Activated CD4-positive, alpha-beta T cell treated with anti-CD3 and anti-CD28 coated beads for 24 hours (primary cell): Measurements from ENCODE around the gene TSGA10.
"Not testable (repeated sequence)": the region's sequence is repeated elsewhere in the genome, so short reads cannot be mapped to it uniquely, and the experiment has no call there.

Source experiments
- DNase-seq, 2 donors: peaks; one replicate each; pipeline ENCODE4 v3.0.0-alpha.2; 2020; ENCODE audit warnings: low read depth in 2 of 2

The TSGA10 gene

GRCh38 chr2:99067871-99068625 is 86.7 kb downstream of the TSGA10 start:
- DNase-seq = no peak

- no peak for DNase-seq
Measured at GRCh38 chr2:99066075-99066958, 88.4 kb downstream of the TSGA10 start.

- not testable (repeated sequence) for DNase-seq
Measured at GRCh38 chr2:99049187-99049586, 105.6 kb downstream of the TSGA10 start.

- not testable (repeated sequence) for DNase-seq
Measured at GRCh38 chr2:99040736-99041300, 113.9 kb downstream of the TSGA10 start.

- DNase-seq = no peak
Measured at GRCh38 chr2:99035920-99036319, 118.8 kb downstream of the TSGA10 start.

GRCh38 chr2:99032786-99033185 is 122.0 kb downstream of the TSGA10 start:
- no peak for DNase-seq

- no peak for DNase-seq
Measured at GRCh38 chr2:99032001-99032400, 122.7 kb downstream of the TSGA10 start.

- DNase-seq = no peak
Measured at GRCh38 chr2:99031481-99031880, 123.3 kb downstream of the TSGA10 start.

- DNase-seq = no peak
Measured at GRCh38 chr2:99028558-99028957, 126.2 kb downstream of the TSGA10 start.

GRCh38 chr2:99027856-99028255 is 126.9 kb downstream of the TSGA10 start:
- no peak for DNase-seq

- no peak for DNase-seq
Measured at GRCh38 chr2:99000708-99001107, 154.0 kb downstream of the TSGA10 start.

GRCh38 chr2:98988695-98989094 is 166.0 kb downstream of the TSGA10 start:
- DNase-seq = not testable (repeated sequence)

GRCh38 chr2:98985905-98986666 is 168.7 kb downstream of the TSGA10 start:
- DNase-seq = no peak

- DNase-seq = no peak
Measured at GRCh38 chr2:98975611-98976010, 179.1 kb downstream of the TSGA10 start.

- DNase-seq = no peak
Measured at GRCh38 chr2:98972582-98973167, 182.1 kb downstream of the TSGA10 start.

GRCh38 chr2:98959810-98960507 is 194.8 kb downstream of the TSGA10 start:
- no peak for DNase-seq

- no peak for DNase-seq
Measured at GRCh38 chr2:98952966-98953365, 201.8 kb downstream of the TSGA10 start.

- no peak for DNase-seq
Measured at GRCh38 chr2:98948956-98949739, 205.6 kb downstream of the TSGA10 start.

- no peak for DNase-seq
Measured at GRCh38 chr2:98947554-98947953, 207.2 kb downstream of the TSGA10 start.
